IMR-90 (cell line): ENCODE data around the gene GCNT4.

Experiments
- CEBPB ChIP-seq: IDR thresholded peaks from 2 replicates; pipeline ENCODE4 v1.6.1; 2012; ENCODE audit warnings: low read depth, low read length, improper control_type of control experiment
- TF ChIP-seq, protein P1 (sequence below): conservative IDR thresholded peaks from 2 replicates; pipeline ENCODE4 v1.5.1; 2012; ENCODE audit warnings: mild to moderate bottlenecking, low read depth, low read length, improper control_type of control experiment

GRCh38 chr5:75062925-75063531 lies 10.7 kb upstream of the GCNT4 start:
- TF ChIP-seq, protein P1, sequence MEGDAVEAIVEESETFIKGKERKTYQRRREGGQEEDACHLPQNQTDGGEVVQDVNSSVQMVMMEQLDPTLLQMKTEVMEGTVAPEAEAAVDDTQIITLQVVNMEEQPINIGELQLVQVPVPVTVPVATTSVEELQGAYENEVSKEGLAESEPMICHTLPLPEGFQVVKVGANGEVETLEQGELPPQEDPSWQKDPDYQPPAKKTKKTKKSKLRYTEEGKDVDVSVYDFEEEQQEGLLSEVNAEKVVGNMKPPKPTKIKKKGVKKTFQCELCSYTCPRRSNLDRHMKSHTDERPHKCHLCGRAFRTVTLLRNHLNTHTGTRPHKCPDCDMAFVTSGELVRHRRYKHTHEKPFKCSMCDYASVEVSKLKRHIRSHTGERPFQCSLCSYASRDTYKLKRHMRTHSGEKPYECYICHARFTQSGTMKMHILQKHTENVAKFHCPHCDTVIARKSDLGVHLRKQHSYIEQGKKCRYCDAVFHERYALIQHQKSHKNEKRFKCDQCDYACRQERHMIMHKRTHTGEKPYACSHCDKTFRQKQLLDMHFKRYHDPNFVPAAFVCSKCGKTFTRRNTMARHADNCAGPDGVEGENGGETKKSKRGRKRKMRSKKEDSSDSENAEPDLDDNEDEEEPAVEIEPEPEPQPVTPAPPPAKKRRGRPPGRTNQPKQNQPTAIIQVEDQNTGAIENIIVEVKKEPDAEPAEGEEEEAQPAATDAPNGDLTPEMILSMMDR: no peak
- no peak for TF ChIP-seq CEBPB
